Liver (tissue), 3 donors: ENCODE results near the gene RGL4.

ENCODE experiments used
- CTCF ChIP-seq: fragments of 150-350 bp; IDR thresholded peaks from 2 replicates; pipeline ENCODE4 v1.5.1; 2017; ENCODE audit warnings: improper control_type of control experiment, low read depth, low read length; ENCODE audit not compliant: missing input control
- MAX ChIP-seq: IDR thresholded peaks from 2 replicates; pipeline ENCODE4 v1.6.1; 2016; ENCODE audit warnings: antibody characterized with exemption
- RAD21 ChIP-seq, 2 donors: IDR thresholded peaks; 2 replicates each; pipeline ENCODE4 v1.6.1; 2016; ENCODE audit warnings: antibody characterized with exemption in 2 of 2, mild to moderate bottlenecking in 2 of 2
- SP1 ChIP-seq: IDR thresholded peaks from 2 replicates; pipeline ENCODE4 v1.6.1; 2018; ENCODE audit warnings: antibody characterized with exemption, mild to moderate bottlenecking
- TAF1 ChIP-seq: conservative IDR thresholded peaks from 2 replicates; pipeline ENCODE4 v1.6.1; 2016; ENCODE audit warnings: antibody characterized with exemption, mild to moderate bottlenecking
- YY1 ChIP-seq: IDR thresholded peaks from 2 replicates; pipeline ENCODE4 v1.6.1; 2016; ENCODE audit warnings: antibody characterized with exemption, mild to moderate bottlenecking
- donor health status: healthy.
- donor health status: healthy.

- TF ChIP-seq CTCF: no peak
- no peak for TF ChIP-seq TAF1
- TF ChIP-seq YY1: no peak
- TF ChIP-seq RAD21 (IDR thresholded peaks at IDR 0.05): no peak
- TF ChIP-seq MAX: no peak
- no peak for TF ChIP-seq SP1
These were observed 1.1 kb downstream of the RGL4 start for GRCh38 chr22:23691748-23692423.
